Sigmoid colon (tissue), 7 donors: Measurements from ENCODE around the gene PPP1R12B. TPM values are rescaled to one million over a fixed set of nuclear protein-coding genes. Genes with fewer than 3 reads are reported as not detected.
A peak's percentile ranks its signal among the peaks of the same experiment; 100 is the strongest.
"Not testable (repeated sequence)": the region's sequence is repeated elsewhere in the genome, so short reads cannot be mapped to it uniquely, and the experiment has no call there.

Experiments used
- DNase-seq: peaks from one replicate; pipeline ENCODE4 v3.0.0-alpha.2; 2019
- H3K27ac ChIP-seq, 4 donors: fragments of 200-600 bp; sonication (generic); one replicate each; pipeline ENCODE4 v1.5.1; 2016 to 2019; ENCODE audit warnings: mild to moderate bottlenecking in 1 of 4
- H3K27me3 ChIP-seq, 3 donors: fragments of 200-600 bp; sonication (generic); one replicate each; pipeline ENCODE4 v1.5.1; 2019; ENCODE audit warnings: mild to moderate bottlenecking in 1 of 3
- H3K36me3 ChIP-seq, 4 donors: fragments of 200-600 bp; sonication (generic); one replicate each; pipeline ENCODE4 v1.5.1; 2016 to 2019
- H3K4me1 ChIP-seq, 4 donors: fragments of 200-600 bp; sonication (generic); one replicate each; pipeline ENCODE4 v1.5.1; 2017 to 2019
- H3K4me3 ChIP-seq, 4 donors: fragments of 200-600 bp; sonication (generic); one replicate each; pipeline ENCODE4 v1.5.1; 2017 to 2019; ENCODE audit warnings: mild to moderate bottlenecking in 2 of 4, moderate library complexity in 1 of 4
- H3K9me3 ChIP-seq, 4 donors: fragments of 200-600 bp in 3 of 4; sonication (generic) in 3 of 4; one replicate each; pipeline versions ENCODE4 v1.5.1 to v1.6.1; 2013 to 2019
- EP300 ChIP-seq, 4 donors: sonication (generic); formaldehyde crosslinking; IDR thresholded peaks; one replicate each; pipeline ENCODE4 v1.6.1; 2017; ENCODE audit warnings: antibody characterized with exemption in 4 of 4
- POLR2A ChIP-seq, 2 donors: fragments of 450-650 bp; IDR thresholded peaks; one replicate each; pipeline ENCODE4 v1.6.1; 2016; ENCODE audit warnings: antibody characterized with exemption in 2 of 2, mild to moderate bottlenecking in 2 of 2, moderate library complexity in 2 of 2
- POLR2AphosphoS5 ChIP-seq, 4 donors: sonication (generic); formaldehyde crosslinking; IDR thresholded peaks; one replicate each; pipeline ENCODE4 v1.6.1; 2017; ENCODE audit warnings: antibody characterized with exemption in 4 of 4
- WGBS, 2 donors: extraction: QIAGEN DNeasy Blood & Tissue Kit; methylation state at CpG; one replicate each; pipeline ENCODE4 v1.1.7; 2013; 5-methylcytosine and 5-hydroxymethylcytosine counted together
- intact Hi-C: fragments of 100-400 bp; cut with DNase I; formaldehyde crosslinking; loops from one replicate; pipeline ENCODE4 v1.15.1; 2023
- polyA plus RNA-seq, 3 donors: library from polyadenylated mRNA; stranded (reverse); fragments of 200-250 nt; gene quantifications; one replicate each; pipeline ENCODE4 v1.2.3, GENCODE V29; 2013
- total RNA-seq, 4 donors: library from RNA; depleted of rRNA; stranded (reverse); fragments of >200 nt; gene quantifications; one replicate each; pipeline ENCODE4 v1.1.0, GENCODE V29; 2016
- TF ChIP-seq, protein P1 (sequence below), 4 experiments: fragments of 450-650 bp in 3 of 4; fragments of 200-600 bp in 1 of 4; IDR thresholded peaks; one replicate each; pipeline ENCODE4 v1.5.1; 2016 to 2019; ENCODE audit warnings: antibody characterized with exemption in 4 of 4, mild to moderate bottlenecking in 3 of 4, moderate library complexity in 2 of 4
- donor health status: healthy with polysubstance abuse.
- donor health status: Bipolar disorder and iron deficiency.
- donor health status: healthy.

Gene PPP1R12B
- total and polyA plus RNA-seq, 7 donors, result 5.3 to 995 (median 493) TPM

DNA sequence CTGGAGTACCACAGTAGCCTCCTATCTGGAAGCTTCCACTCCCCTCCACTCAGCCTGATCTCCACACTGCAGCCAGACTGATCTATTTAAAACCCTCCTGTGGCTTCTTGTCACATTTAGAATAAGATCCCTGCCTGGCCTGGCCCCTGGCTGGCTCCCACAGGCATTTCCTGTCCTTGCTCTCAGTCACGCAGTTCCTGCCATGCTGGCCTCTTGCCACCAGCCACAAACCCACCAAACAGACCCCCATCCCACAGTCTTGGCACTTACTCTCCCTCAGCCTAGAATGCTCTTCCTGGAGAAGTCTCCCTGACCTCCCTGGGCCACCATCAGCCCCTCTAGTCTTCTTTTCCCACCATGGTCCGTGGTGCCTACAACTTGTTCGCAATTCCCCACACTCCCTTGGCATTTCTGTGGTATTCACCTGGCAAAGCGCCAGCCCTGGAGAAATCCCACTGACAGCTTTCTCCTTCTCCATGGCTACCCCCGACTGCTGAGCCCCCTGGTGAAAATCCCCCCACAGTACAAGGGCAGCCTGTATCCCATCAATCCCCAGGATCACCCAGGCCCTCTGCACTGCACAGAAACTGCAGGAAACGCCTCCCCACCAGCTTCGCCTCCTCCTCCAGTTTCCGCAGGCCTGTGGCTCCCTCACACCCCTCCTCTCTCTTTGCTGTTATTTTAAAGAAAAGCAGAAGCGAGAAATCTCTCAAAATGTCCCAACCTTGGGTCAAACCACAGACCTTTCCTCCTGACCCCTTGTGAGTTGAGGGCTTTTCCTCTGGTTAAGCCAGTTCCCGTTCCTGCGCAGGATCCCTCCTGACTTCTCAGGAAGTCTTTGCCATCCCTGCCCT is 267.2 kb downstream of the PPP1R12B start:
- no peak for DNase-seq
- 40 to 73% methylated on average over 11 of the region's 11 CpGs for WGBS, 2 donors
- Histone ChIP-seq H3K4me3 (no peak overlapping the region), H3K9me3 (no peaks in the 10 kb centered on the region), H3K27me3 (no peaks in the 10 kb centered on the region), H3K4me1 (peaks cover 0 to 46% (median 41%) of the 10 kb centered on the region in 4 donors), H3K36me3 (no peaks in the 10 kb centered on the region), H3K27ac (peak overlapping the region; percentile 20 to 70 (median 56))
- intact Hi-C loops, result loop anchor here (5.0 kb wide), 1 partner anchor 113 kb away; no protein-coding TSS in a partner anchor
- TF ChIP-seq POLR2A (IDR thresholded peaks at IDR 0.05) (no peak), EP300 (IDR thresholded peaks at IDR 0.05) (no peak), POLR2AphosphoS5 (IDR thresholded peaks at IDR 0.05) (no peak)
- TF ChIP-seq, protein P1, sequence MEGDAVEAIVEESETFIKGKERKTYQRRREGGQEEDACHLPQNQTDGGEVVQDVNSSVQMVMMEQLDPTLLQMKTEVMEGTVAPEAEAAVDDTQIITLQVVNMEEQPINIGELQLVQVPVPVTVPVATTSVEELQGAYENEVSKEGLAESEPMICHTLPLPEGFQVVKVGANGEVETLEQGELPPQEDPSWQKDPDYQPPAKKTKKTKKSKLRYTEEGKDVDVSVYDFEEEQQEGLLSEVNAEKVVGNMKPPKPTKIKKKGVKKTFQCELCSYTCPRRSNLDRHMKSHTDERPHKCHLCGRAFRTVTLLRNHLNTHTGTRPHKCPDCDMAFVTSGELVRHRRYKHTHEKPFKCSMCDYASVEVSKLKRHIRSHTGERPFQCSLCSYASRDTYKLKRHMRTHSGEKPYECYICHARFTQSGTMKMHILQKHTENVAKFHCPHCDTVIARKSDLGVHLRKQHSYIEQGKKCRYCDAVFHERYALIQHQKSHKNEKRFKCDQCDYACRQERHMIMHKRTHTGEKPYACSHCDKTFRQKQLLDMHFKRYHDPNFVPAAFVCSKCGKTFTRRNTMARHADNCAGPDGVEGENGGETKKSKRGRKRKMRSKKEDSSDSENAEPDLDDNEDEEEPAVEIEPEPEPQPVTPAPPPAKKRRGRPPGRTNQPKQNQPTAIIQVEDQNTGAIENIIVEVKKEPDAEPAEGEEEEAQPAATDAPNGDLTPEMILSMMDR (IDR thresholded peaks at IDR 0.05), result no peak

DNA sequence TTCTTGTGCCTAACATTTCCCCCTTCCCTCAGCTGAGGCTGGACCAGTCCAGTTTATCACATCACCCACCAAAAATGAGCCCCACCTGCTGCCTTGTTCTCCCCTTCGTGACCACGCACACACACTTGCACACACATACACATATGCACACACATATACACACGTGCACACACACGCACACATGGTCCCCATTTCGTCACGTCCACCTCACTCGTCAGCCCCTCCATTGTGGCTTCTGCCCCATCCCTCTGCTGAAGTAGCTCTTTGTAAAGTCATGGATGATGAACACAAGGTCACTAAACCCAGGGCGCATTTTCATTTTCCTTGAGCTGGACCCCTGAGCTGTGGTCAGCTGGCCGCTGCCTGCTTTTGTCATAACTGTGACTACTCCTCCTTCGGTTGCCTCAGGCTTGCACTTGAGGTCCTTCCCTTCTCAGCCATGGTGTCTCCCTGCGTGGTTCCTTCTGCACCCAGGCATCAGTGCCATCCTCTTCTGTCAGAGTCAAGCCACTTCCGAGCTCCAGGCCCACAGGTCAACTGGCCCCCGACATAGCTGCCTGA is 267.9 kb downstream of the PPP1R12B start:
- Histone ChIP-seq H3K27me3 (no peaks in the 10 kb centered on the region), H3K4me3 (no peak overlapping the region), H3K36me3 (no peaks in the 10 kb centered on the region), H3K4me1 (peaks cover 0 to 46% (median 41%) of the 10 kb centered on the region in 4 donors), H3K9me3 (no peaks in the 10 kb centered on the region), H3K27ac (peak overlapping the region in 2 of 4 donors; percentile 52 to 60)
- WGBS, 2 donors, result 66 to 90% methylated on average over 13 of the region's 13 CpGs
- DNase-seq, result no peak
- TF ChIP-seq, protein P1 (IDR thresholded peaks at IDR 0.05), result no peak
- no peak for TF ChIP-seq POLR2AphosphoS5 (IDR thresholded peaks at IDR 0.05)
- no peak for TF ChIP-seq POLR2A (IDR thresholded peaks at IDR 0.05)
- TF ChIP-seq EP300 (IDR thresholded peaks at IDR 0.05), result no peak
- intact Hi-C loops, result loop anchor here (5.0 kb wide), 1 partner anchor 114 kb away; no protein-coding TSS in a partner anchor

DNA sequence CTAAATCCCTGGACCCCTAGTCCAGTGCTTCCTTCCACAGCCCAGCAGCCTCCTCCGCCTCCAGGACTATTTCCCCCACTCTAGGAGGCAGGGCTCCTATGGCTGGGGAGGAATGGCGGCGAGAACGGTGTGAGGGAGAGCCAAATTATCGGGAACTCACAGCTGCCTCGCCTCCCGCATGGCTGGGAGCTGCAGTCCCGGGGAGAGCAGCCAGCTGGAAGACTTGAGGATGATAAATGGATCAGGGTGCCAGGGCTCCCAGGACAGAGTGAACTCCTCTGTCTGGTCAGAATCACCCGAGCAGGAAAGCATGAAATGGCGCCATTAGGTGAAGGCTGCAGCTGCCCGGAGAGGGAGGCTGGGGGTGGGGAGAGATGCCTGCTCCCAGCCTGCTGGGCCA is 270.5 kb downstream of the PPP1R12B start:
- peak; percentile 79 for DNase-seq
- intact Hi-C loops, result loop anchor here (5.0 kb wide), 1 partner anchor 117 kb away; no protein-coding TSS in a partner anchor
- H3K27ac ChIP-seq, result peak overlapping the region; percentile 38 to 73 (median 67)
- peaks cover 0 to 61% (median 56%) of the 10 kb centered on the region in 4 donors for H3K4me1 ChIP-seq
- not testable (repeated sequence) for H3K36me3 ChIP-seq, H3K27me3 ChIP-seq, H3K9me3 ChIP-seq
- 76 to 87% methylated on average over 11 of the region's 11 CpGs for WGBS, 2 donors
- peak overlapping the region in 1 of 4 donors; percentile 16 for H3K4me3 ChIP-seq
- TF ChIP-seq POLR2AphosphoS5 (IDR thresholded peaks at IDR 0.05), result peak in 1 of 4 donors; percentile 35

DNA sequence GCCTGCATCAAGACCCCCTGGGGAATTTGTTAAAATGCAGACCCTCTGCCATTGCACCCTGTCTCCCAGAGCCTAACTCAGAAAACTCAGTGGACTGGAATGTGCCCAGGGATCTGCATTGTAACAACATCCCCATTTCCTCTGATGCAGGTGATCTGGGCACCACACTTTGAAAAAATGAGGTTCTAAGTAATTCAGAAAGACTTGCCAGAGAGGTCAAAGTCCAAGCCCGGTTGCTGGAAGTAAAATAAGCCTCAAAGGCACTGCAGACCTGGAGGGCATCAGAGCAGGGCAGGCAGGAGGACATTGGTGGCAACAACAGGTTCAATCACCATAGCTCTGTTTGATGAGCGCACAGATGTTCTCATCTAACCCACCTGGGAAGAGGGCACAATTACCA is 271.0 kb downstream of the PPP1R12B start:
- TF ChIP-seq POLR2A (IDR thresholded peaks at IDR 0.05), result no peak
- no peak for TF ChIP-seq POLR2AphosphoS5 (IDR thresholded peaks at IDR 0.05)
- no peak for TF ChIP-seq EP300 (IDR thresholded peaks at IDR 0.05)
- TF ChIP-seq, protein P1 (IDR thresholded peaks at IDR 0.05), result no peak
- peak; percentile 20 for DNase-seq
- WGBS, 2 donors, result 54 to 84% methylated on average over 2 of the region's 2 CpGs
- no peak overlapping the region for H3K4me3 ChIP-seq
- intact Hi-C loops, result loop anchor here (5.0 kb wide), 1 partner anchor 117 kb away; no protein-coding TSS in a partner anchor
- peaks cover 0 to 60% (median 52%) of the 10 kb centered on the region in 4 donors for H3K4me1 ChIP-seq
- H3K27me3 ChIP-seq, result no peaks in the 10 kb centered on the region
- H3K27ac ChIP-seq, result peak overlapping the region in 3 of 4 donors; percentile 63 to 73 (median 71)
- no peaks in the 10 kb centered on the region for H3K9me3 ChIP-seq
- H3K36me3 ChIP-seq, result no peaks in the 10 kb centered on the region

DNA sequence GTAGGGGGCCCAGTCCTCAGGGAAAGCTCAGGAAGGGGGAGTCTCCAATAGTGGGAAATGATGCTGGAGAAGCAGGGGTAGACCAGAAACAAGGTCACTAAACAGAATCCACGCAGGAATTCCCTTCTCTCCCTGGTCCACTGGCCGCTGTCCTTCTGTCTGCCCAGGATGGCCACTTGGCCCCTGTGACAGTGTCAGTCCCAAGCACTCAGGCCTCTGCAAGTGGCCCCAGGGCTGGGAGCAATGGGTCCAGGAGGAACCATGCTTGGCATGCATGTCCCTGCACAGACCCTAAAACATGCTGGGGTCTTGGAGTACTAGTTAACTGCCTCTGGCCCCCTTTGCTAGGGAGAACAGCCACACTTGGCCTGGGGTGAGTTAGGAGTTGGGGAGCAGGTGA is 271.5 kb downstream of the PPP1R12B start:
- peak; percentile 56 for DNase-seq
- H3K4me3 ChIP-seq, H3K36me3 ChIP-seq, H3K27me3 ChIP-seq, intact Hi-C loops, H3K9me3 ChIP-seq: not testable (repeated sequence)
- WGBS, 2 donors, result 91 to 94% methylated on average over 2 of the region's 2 CpGs
- Histone ChIP-seq H3K27ac (peak overlapping the region in 1 of 4 donors; percentile 73), H3K4me1 (peaks cover 0 to 55% (median 47%) of the 10 kb centered on the region in 4 donors)
